Fibroblast of villous mesenchyme (primary cell): Measurements from ENCODE around the gene HTRA1. TPM values are rescaled to one million over a fixed set of nuclear protein-coding genes. Genes with fewer than 3 reads are reported as not detected.
A peak's percentile ranks its signal among the peaks of the same experiment; 100 is the strongest.

Experiments used
- DNase-seq: peaks from one replicate; pipeline ENCODE4 v3.0.0-alpha.2; 2010; ENCODE audit warnings: low read depth
- H3K4me3 ChIP-seq: 2 replicates; pipeline ENCODE4 v1.5.1; 2011; ENCODE audit warnings: low read depth, mild to moderate bottlenecking, low read length
- total RNA-seq: library from RNA; depleted of rRNA; stranded (reverse); fragments of >200 nt; gene quantifications from 2 replicates; pipeline ENCODE4 v1.2.3, GENCODE V29; 2012
- TF ChIP-seq, protein P1 (sequence below): IDR thresholded peaks from 2 replicates; pipeline ENCODE4 v1.5.1; 2012; ENCODE audit warnings: low read depth, mild to moderate bottlenecking, low read length; ENCODE audit not compliant: insufficient read depth

The HTRA1 gene
- total RNA-seq, 1 donor, result 88.9 TPM

DNA sequence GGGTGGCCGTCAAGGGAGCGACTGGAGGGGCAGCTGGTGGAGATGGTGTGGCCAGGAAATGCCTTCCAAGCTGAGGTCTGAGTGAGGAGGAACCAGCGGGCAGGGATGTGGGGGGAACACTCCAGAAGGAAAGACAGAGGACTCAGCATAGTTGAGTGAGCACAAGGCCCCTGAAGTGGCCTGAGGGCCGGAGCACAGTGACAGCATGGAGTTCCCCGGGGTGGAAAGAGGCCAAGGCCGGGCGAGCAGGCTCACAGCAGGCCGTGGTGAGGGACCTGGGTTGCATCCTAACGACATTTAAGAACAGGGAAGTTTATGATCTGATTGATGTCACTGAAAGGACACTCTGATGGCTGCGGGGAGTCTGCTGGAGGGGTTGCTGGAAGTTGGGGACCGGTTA is 48.0 kb downstream of the HTRA1 start:
- no peak for DNase-seq
- TF ChIP-seq, protein P1, sequence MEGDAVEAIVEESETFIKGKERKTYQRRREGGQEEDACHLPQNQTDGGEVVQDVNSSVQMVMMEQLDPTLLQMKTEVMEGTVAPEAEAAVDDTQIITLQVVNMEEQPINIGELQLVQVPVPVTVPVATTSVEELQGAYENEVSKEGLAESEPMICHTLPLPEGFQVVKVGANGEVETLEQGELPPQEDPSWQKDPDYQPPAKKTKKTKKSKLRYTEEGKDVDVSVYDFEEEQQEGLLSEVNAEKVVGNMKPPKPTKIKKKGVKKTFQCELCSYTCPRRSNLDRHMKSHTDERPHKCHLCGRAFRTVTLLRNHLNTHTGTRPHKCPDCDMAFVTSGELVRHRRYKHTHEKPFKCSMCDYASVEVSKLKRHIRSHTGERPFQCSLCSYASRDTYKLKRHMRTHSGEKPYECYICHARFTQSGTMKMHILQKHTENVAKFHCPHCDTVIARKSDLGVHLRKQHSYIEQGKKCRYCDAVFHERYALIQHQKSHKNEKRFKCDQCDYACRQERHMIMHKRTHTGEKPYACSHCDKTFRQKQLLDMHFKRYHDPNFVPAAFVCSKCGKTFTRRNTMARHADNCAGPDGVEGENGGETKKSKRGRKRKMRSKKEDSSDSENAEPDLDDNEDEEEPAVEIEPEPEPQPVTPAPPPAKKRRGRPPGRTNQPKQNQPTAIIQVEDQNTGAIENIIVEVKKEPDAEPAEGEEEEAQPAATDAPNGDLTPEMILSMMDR, result no peak
- no peak overlapping the region for H3K4me3 ChIP-seq

- TF ChIP-seq, protein P1, result no peak
- no peak overlapping the region for H3K4me3 ChIP-seq
- no peak for DNase-seq
These were observed 49.0 kb downstream of the HTRA1 start for GRCh38 chr10:122510326-122510725.

DNA sequence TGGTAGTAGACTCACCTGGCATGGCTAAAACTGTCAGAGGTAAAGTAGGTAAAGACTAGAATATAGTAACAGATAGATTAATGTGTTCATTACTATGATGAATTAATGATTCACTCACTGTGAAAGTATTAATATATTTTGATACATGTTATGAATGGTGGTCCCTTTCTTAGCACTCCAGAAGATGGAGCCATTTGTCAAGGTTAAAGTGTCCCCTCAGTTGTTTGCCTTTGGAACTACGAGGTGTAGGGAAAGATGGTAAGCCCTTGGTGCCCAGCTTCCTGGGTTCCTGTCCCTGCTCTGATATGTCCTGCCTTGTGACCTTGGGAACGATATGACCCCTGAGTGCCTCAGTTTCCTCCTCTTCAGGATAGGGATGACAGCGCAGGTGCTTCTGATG is 49.4 kb downstream of the HTRA1 start:
- no peak for DNase-seq
- H3K4me3 ChIP-seq, result no peak overlapping the region
- TF ChIP-seq, protein P1, result no peak

DNA sequence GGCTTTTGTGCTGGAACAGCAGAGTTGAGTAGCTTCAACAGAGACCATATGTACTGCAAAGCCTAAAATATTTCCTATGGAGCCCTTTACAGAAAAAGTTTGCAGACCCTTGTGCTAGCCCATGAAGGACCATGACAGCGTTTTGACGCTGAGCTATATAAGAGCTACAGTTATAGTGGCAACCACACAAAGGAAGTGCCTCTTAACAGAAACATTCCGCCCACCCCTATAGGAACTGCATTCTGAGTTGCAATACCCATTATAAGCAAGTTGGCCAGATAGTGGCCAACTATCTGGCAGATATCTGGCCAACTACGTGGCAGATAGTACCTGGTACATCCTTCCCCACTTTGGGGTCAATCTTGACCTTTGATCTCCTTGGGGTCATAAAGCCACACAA is 51.7 kb downstream of the HTRA1 start:
- no peak overlapping the region for H3K4me3 ChIP-seq
- TF ChIP-seq, protein P1, result no peak
- no peak for DNase-seq

- TF ChIP-seq, protein P1, result no peak
- no peak overlapping the region for H3K4me3 ChIP-seq
- no peak for DNase-seq
These were observed 52.9 kb downstream of the HTRA1 start for GRCh38 chr10:122514045-122514840.

GRCh38 chr10:122515022-122515424 is 53.7 kb downstream of the HTRA1 start:
- TF ChIP-seq, protein P1, result no peak
- H3K4me3 ChIP-seq, result no peak overlapping the region
- DNase-seq, result peak; percentile 46
